HG02938 (cell line): Measurements from ENCODE around the gene PRR36.

Experiments used
- ATAC-seq: cut with Tn5 transposase; IDR thresholded peaks from one replicate; pipeline ENCODE4 v1.9.1; 2021; ENCODE audit warnings: mild to moderate bottlenecking, moderate library complexity; ENCODE audit not compliant: unreplicated experiment

The PRR36 gene

DNA sequence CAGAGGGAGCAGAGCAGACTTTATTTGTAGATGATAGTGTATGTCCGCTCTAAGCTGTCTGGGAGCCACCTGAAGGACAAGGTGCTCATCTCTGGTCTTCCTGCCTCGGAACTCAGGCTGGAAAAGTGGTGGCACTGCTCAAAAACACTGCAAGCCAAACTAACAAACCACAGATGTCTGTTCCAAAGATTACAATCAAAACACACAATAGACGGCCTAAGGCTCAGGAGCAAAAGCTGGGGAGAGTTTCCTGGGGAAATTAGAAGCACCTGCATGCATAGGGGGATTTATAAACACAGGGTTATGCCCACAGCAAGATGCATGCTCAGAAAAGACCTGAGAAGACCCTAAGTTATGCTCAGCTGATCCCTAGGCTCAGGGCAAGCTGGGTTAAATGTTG is 53.6 kb downstream of the PRR36 start:
- ATAC-seq, result no peak

DNA sequence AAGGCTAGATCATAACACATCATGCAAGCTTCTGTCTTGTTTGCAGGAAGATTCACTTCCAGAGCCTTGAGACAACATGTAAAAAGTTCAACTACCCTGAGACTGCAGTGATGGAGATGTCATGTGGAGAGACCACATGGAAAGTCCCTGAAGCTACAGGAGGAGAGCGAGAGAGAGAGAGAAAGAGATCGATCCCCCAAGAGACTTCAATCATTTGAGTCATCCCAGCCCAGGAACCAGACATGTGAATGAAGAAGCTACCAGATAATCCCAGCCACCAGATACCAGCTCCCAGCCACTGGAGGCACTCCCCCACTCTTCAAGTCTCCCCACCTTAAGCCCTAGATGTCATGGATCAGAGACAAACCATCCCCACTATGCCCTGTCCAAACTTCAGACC is 54.9 kb downstream of the PRR36 start:
- ATAC-seq, result no peak

DNA sequence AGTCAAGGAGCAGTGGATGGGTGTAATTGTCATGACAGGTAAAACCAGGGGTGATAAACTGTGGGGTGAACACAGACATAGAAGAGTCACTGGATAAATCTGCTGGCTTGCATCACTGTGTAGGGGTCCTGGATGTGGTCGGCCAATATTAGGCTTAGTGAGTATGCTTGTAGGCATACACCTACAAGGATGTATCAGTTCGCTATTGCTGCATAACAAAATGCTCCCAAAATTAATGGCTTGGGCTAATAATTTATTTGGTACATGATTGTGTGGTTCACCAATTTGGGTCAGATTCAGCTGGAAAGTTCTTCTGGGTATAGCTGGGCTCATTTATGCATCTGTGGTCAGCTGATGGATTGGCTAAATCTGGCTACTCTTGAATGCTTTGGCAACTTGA is 55.4 kb downstream of the PRR36 start:
- no peak for ATAC-seq
